Right lobe of liver (tissue), 4 donors: ENCODE data around the gene ST6GAL2.

Experiments used
- CTCF ChIP-seq, 4 donors: fragments of 200-600 bp in 3 of 4; fragments of 450-650 bp in 1 of 4; IDR thresholded peaks; one replicate each; pipeline versions ENCODE4 v1.5.1 to v1.8.0; 2016 to 2022; ENCODE audit warnings: antibody characterized with exemption in 4 of 4, mild to moderate bottlenecking in 2 of 4
- POLR2A ChIP-seq: fragments of 450-650 bp; IDR thresholded peaks from one replicate; pipeline ENCODE4 v1.6.1; 2017; ENCODE audit warnings: antibody characterized with exemption, mild to moderate bottlenecking
- donor health status: DM: no; HTN: no; CAD: no.
- donor health status: DM: no; HTN: no; CAD: no.
- donor health status: DM: no; HTN: yes; CAD: no.

GRCh38 chr2:106771811-106772210 lies 114.2 kb downstream of the ST6GAL2 start:
- TF ChIP-seq POLR2A (no peak), CTCF (IDR thresholded peaks at IDR 0.05) (no peak)
